ENCODE results near the gene ATP6V0A1.
"Not testable (repeated sequence)": the region's sequence is repeated elsewhere in the genome, so short reads cannot be mapped to it uniquely, and the experiment has no call there.

ATP6V0A1 gene

GRCh38 chr17:42537156-42537805 lies 78.6 kb downstream of the ATP6V0A1 start:
- in situ Hi-C loops (cut with HindIII; ENCODE audit: low sequenced_read_pairs), result no loop called here

- in situ Hi-C loops (cut with HindIII; ENCODE audit: low sequenced_read_pairs), result no loop called here
These were observed 79.3 kb downstream of the ATP6V0A1 start for GRCh38 chr17:42537826-42538451.

GRCh38 chr17:42538482-42538881 lies 79.8 kb downstream of the ATP6V0A1 start:
- in situ Hi-C loops (cut with HindIII; ENCODE audit: low sequenced_read_pairs), result no loop called here

- in situ Hi-C loops (cut with HindIII; ENCODE audit: low sequenced_read_pairs), result not testable (repeated sequence)
These were observed 81.9 kb downstream of the ATP6V0A1 start for GRCh38 chr17:42540558-42540957.

GRCh38 chr17:42541041-42541833 lies 82.6 kb downstream of the ATP6V0A1 start:
- in situ Hi-C loops (cut with HindIII; ENCODE audit: low sequenced_read_pairs), result no loop called here

- in situ Hi-C loops (cut with HindIII; ENCODE audit: low sequenced_read_pairs), result no loop called here
These were observed 84.8 kb downstream of the ATP6V0A1 start for GRCh38 chr17:42543190-42544079.

- in situ Hi-C loops (cut with HindIII; ENCODE audit: low sequenced_read_pairs), result no loop called here
These were observed 86.2 kb downstream of the ATP6V0A1 start for GRCh38 chr17:42544874-42545283.

- in situ Hi-C loops (cut with HindIII; ENCODE audit: low sequenced_read_pairs), result not testable (repeated sequence)
These were observed 87.3 kb downstream of the ATP6V0A1 start for GRCh38 chr17:42545755-42546505.

GRCh38 chr17:42547001-42547461 lies 88.4 kb downstream of the ATP6V0A1 start:
- in situ Hi-C loops (cut with HindIII; ENCODE audit: low sequenced_read_pairs), result no loop called here

- in situ Hi-C loops (cut with HindIII; ENCODE audit: low sequenced_read_pairs), result no loop called here
These were observed 89.0 kb downstream of the ATP6V0A1 start for GRCh38 chr17:42547698-42548069.

- in situ Hi-C loops (cut with HindIII; ENCODE audit: low sequenced_read_pairs), result no loop called here
These were observed 89.6 kb downstream of the ATP6V0A1 start for GRCh38 chr17:42548070-42548837.

- in situ Hi-C loops (cut with HindIII; ENCODE audit: low sequenced_read_pairs), result no loop called here
These were observed 90.5 kb downstream of the ATP6V0A1 start for GRCh38 chr17:42548993-42549755.

GRCh38 chr17:42552736-42553135 lies 94.1 kb downstream of the ATP6V0A1 start, which contains the start of gene HSD17B1:
TSS of gene HSD17B1 (plus strand) at chr17:42552923. CDS start at chr17:42552934, 11 bp downstream.
- in situ Hi-C loops (cut with HindIII; ENCODE audit: low sequenced_read_pairs), result not testable (repeated sequence)

GRCh38 chr17:42553161-42553818 lies 94.6 kb downstream of the ATP6V0A1 start:
- in situ Hi-C loops (cut with HindIII; ENCODE audit: low sequenced_read_pairs), result no loop called here

- in situ Hi-C loops (cut with HindIII; ENCODE audit: low sequenced_read_pairs), result no loop called here
These were observed 95.2 kb downstream of the ATP6V0A1 start for GRCh38 chr17:42553866-42554249.

- in situ Hi-C loops (cut with HindIII; ENCODE audit: low sequenced_read_pairs), result no loop called here
These were observed 95.8 kb downstream of the ATP6V0A1 start for GRCh38 chr17:42554250-42555121.

- in situ Hi-C loops (cut with HindIII; ENCODE audit: low sequenced_read_pairs), result no loop called here
These were observed 96.5 kb downstream of the ATP6V0A1 start for GRCh38 chr17:42555122-42555622.

Measured in DLD1 (cell line).